Fibroblast of skin of left biceps (primary cell): ENCODE results near the gene SMTNL2.

ENCODE experiments used
- DNase-seq, 2 experiments: peaks; one replicate each; pipeline ENCODE4 v3.0.0-alpha.2; 2013; ENCODE audit warnings: low read depth in 2 of 2

The SMTNL2 gene

GRCh38 chr17:4545217-4545951, 38.9 kb upstream of the SMTNL2 start:
- no peak for DNase-seq

GRCh38 chr17:4547118-4547906, 37.0 kb upstream of the SMTNL2 start:
- DNase-seq: no peak

- DNase-seq: no peak
Observed at GRCh38 chr17:4548061-4548461, 36.3 kb upstream of the SMTNL2 start.

- DNase-seq: no peak
Observed at GRCh38 chr17:4548721-4549531, 35.4 kb upstream of the SMTNL2 start.

- DNase-seq: no peak
Observed at GRCh38 chr17:4549781-4550533, 34.4 kb upstream of the SMTNL2 start.

GRCh38 chr17:4550534-4551039, 33.7 kb upstream of the SMTNL2 start:
- no peak for DNase-seq

GRCh38 chr17:4551141-4551540, 33.2 kb upstream of the SMTNL2 start:
- no peak for DNase-seq

- no peak for DNase-seq
Observed at GRCh38 chr17:4551796-4552525, 32.4 kb upstream of the SMTNL2 start.

- no peak for DNase-seq
Observed at GRCh38 chr17:4553669-4554068, 30.7 kb upstream of the SMTNL2 start.

- DNase-seq: no peak
Observed at GRCh38 chr17:4554441-4554996, 29.8 kb upstream of the SMTNL2 start.

GRCh38 chr17:4554997-4555799, 29.1 kb upstream of the SMTNL2 start, which contains the start of gene MYBBP1A:
TSS of gene MYBBP1A (minus strand) at chr17:4555384. CDS start at chr17:4555324, 60 bp downstream.
- peak; percentile 82 to 83 for DNase-seq

- no peak for DNase-seq
Observed at GRCh38 chr17:4555873-4556759, 28.2 kb upstream of the SMTNL2 start.

- DNase-seq: no peak
Observed at GRCh38 chr17:4556996-4557395, 27.3 kb upstream of the SMTNL2 start.

GRCh38 chr17:4557626-4558346, 26.5 kb upstream of the SMTNL2 start:
- no peak for DNase-seq

- DNase-seq: no peak
Observed at GRCh38 chr17:4558347-4558971, 25.9 kb upstream of the SMTNL2 start.

- no peak for DNase-seq
Observed at GRCh38 chr17:4559139-4559791, 25.1 kb upstream of the SMTNL2 start.

- DNase-seq: no peak
Observed at GRCh38 chr17:4559966-4560365, 24.4 kb upstream of the SMTNL2 start.
